GM12878 (cell line): Measurements from ENCODE around the gene CCDC169. TPM values are rescaled to one million over a fixed set of nuclear protein-coding genes. Genes with fewer than 3 reads are reported as not detected.

ENCODE experiments used
- ATAC-seq: fragments of 200-7000 bp; cut with Tn5 transposase; 3 replicates; pipeline ENCODE4 v1.9.1; 2020; ENCODE audit warnings: mild to moderate bottlenecking, moderate library complexity
- BruUV-seq: library from RNA; stranded (reverse); fragments of 400-500 nt; replicated peaks from 2 replicates; lab custom pipeline; 2021; lab: Mats Ljungman, UMichigan
- CTCF ChIA-PET: fragments of 300-600 bp; sonication (Branson Sonifier 250); formaldehyde crosslinking; extraction: SDS; loops from one replicate; lab custom pipeline; 2021; ENCODE audit warnings: inconsistent platforms; lab: Yijun Ruan, JAX
- POLR2A ChIA-PET: fragments of 350-600 bp; formaldehyde crosslinking; extraction: SDS; loops from one replicate; lab custom pipeline; 2021; ENCODE audit warnings: inconsistent platforms; lab: Charles Lee
- RAD21 ChIA-PET: fragments of 300-600 bp; sonication (Branson Sonifier 250); formaldehyde crosslinking; loops from one replicate; lab custom pipeline; 2023; ENCODE audit warnings: antibody characterized with exemption; ENCODE audit not compliant: unreplicated experiment; lab: Charles Lee
- SMC1A ChIA-PET: fragments of 300-600 bp; sonication (Branson Sonifier 250); formaldehyde crosslinking; loops from one replicate; lab custom pipeline; 2023; ENCODE audit not compliant: unreplicated experiment, uncharacterized antibody; lab: Charles Lee
- DNase-seq: peaks from one replicate; pipeline ENCODE4 v3.0.0-alpha.2; 2011; ENCODE audit warnings: low read depth, low spot score
- FAIRE-seq: peaks from 3 replicates; lab custom pipeline; 2011; peaks lifted over from hg19 to GRCh38; lab: Jason Lieb, UNC
- H2AFZ ChIP-seq: 2 replicates; pipeline ENCODE4 v1.6.0; 2011; ENCODE audit warnings: low read depth, low read length, control low read depth; ENCODE audit not compliant: control insufficient read depth
- H3K27ac ChIP-seq: 2 replicates; pipeline ENCODE4 v1.5.1; 2011; ENCODE audit warnings: control low read depth; ENCODE audit not compliant: control insufficient read depth, insufficient read depth
- H3K27me3 ChIP-seq, 2 experiments: replicated peaks in 1 of 2; 2 replicates each; pipeline versions ENCODE4 v1.6.0 to v1.6.1; 2011; ENCODE audit warnings: low read length in 1 of 2; ENCODE audit not compliant: control insufficient read depth in 2 of 2, insufficient read depth in 2 of 2
- H3K36me3 ChIP-seq, 2 experiments: 2 replicates each; pipeline ENCODE4 v1.5.1; 2011; ENCODE audit warnings: low read length in 1 of 2; ENCODE audit not compliant: control insufficient read depth in 2 of 2, insufficient read depth in 2 of 2
- H3K4me1 ChIP-seq: 2 replicates; pipeline ENCODE4 v1.6.1; 2011; ENCODE audit warnings: mild to moderate bottlenecking, low read length, moderate library complexity, mixed read lengths; ENCODE audit not compliant: control insufficient read depth, insufficient read depth
- H3K4me2 ChIP-seq: 2 replicates; pipeline ENCODE4 v1.6.0; 2011; ENCODE audit warnings: control low read depth; ENCODE audit not compliant: control insufficient read depth, insufficient read depth
- H3K4me3 ChIP-seq: fragments of 200-600 bp; sonication (generic); 2 replicates; pipeline ENCODE4 v1.5.1; 2016
- H3K79me2 ChIP-seq: 2 replicates; pipeline ENCODE4 v1.6.0; 2011; ENCODE audit warnings: low read length; ENCODE audit not compliant: control insufficient read depth, insufficient read depth
- H3K9ac ChIP-seq: 2 replicates; pipeline ENCODE4 v1.8.0; 2011; ENCODE audit warnings: low read length, control low read depth, mixed read lengths; ENCODE audit not compliant: control insufficient read depth, insufficient read depth
- H3K9me3 ChIP-seq: replicated peaks from 3 replicates; pipeline ENCODE4 v1.5.1; 2011; ENCODE audit warnings: mild to moderate bottlenecking, low read length; ENCODE audit not compliant: control insufficient read depth, insufficient read depth
- H4K20me1 ChIP-seq: 2 replicates; pipeline ENCODE4 v1.6.0; 2011; ENCODE audit not compliant: control insufficient read depth, insufficient read depth
- ATF7 ChIP-seq: fragments of 450-650 bp; IDR thresholded peaks from 2 replicates; pipeline ENCODE4 v1.6.1; 2016; ENCODE audit warnings: low read depth, mild to moderate bottlenecking
- CHD2 ChIP-seq: IDR thresholded peaks from 2 replicates; pipeline ENCODE4 v1.6.1; 2011; ENCODE audit warnings: low read depth, low read length, improper control_type of control experiment, borderline replicate concordance
- JUNB ChIP-seq: IDR thresholded peaks from 2 replicates; pipeline ENCODE4 v1.6.1; 2016; ENCODE audit warnings: antibody characterized with exemption, mild to moderate bottlenecking
- MEF2B ChIP-seq: fragments of 450-650 bp; IDR thresholded peaks from 2 replicates; pipeline ENCODE4 v1.6.1; 2018; ENCODE audit warnings: mild to moderate bottlenecking, moderate library complexity; ENCODE audit not compliant: partially characterized antibody, poor library complexity, severe bottlenecking
- POLR2A ChIP-seq: IDR thresholded peaks from 2 replicates; pipeline ENCODE4 v1.6.1; 2011; ENCODE audit warnings: low read depth, mild to moderate bottlenecking, low read length
- RFX5 ChIP-seq: IDR thresholded peaks from 2 replicates; pipeline ENCODE4 v1.6.1; 2011; ENCODE audit warnings: low read depth, low read length, improper control_type of control experiment
- WGBS: methylation state at CpG from one replicate; pipeline ENCODE4 v1.1.6; 2016; ENCODE audit warnings: low lambda C conversion rate; ENCODE audit not compliant: insufficient replicate concordance, insufficient coverage; ENCODE audit errors: missing lambda C conversion rate; 5-methylcytosine and 5-hydroxymethylcytosine counted together
- in situ Hi-C: fragments of 300-500 bp; cut with MboI; formaldehyde crosslinking; loops from 9 replicates; pipeline ENCODE4 v1.14.3; 2018; ENCODE audit warnings: mixed read lengths
- intact Hi-C: fragments of 100-400 bp; cut with micrococcal nuclease; formaldehyde crosslinking; loops from one replicate; pipeline ENCODE4 v1.14.2; 2022; ENCODE audit not compliant: unreplicated experiment
- polyA plus RNA-seq, 11 experiments: library from polyadenylated mRNA; depleted of rRNA in 4 of 11; unstranded in 6 of 11; stranded (reverse) in 5 of 11; fragments of >200 nt; fragmentation: Nextera tagmentation in 4 of 11; fragmentation: Illumina TruSeq in 1 of 11; extraction: Ambion mirVana in 4 of 11; extraction: Trizol in 1 of 11; gene quantifications; 1 replicate in 1 of 11; 2 replicates in 10 of 11; pipeline versions ENCODE4 v1.2.1 to v1.2.3, GENCODE V29; 2011 to 2016; ENCODE audit warnings: inconsistent platforms in 2 of 11, missing spikeins in 2 of 11, low read depth in 1 of 11
- total RNA-seq, 4 experiments: library from RNA; depleted of rRNA in 3 of 4; stranded (reverse); fragments of >200 nt in 3 of 4; fragmentation: Illumina TruSeq in 1 of 4; extraction: Trizol in 1 of 4; gene quantifications; 2 replicates each; pipeline versions ENCODE4 v1.2.1 to v1.2.3, GENCODE V29; 2013 to 2021

Gene CCDC169
- total and polyA plus RNA-seq, 10 of the 15 experiments (the other 5 are each of a cell fraction or from before 2014, with no cell fraction given), result 0.13 to 1.4 (median 0.24) TPM; not detected in 4

GRCh38 chr13:36339600-36340155 is 42.1 kb upstream of the CCDC169 start:
- Histone ChIP-seq H3K27me3 (no peaks in the 10 kb centered on the region), H4K20me1 (no peaks in the 10 kb centered on the region), H3K36me3 (no peaks in the 10 kb centered on the region; a peak in 1 of 4 replicates), H3K9me3 (no peaks in the 10 kb centered on the region), H3K79me2 (no peaks in the 10 kb centered on the region; the same call in 1 of the 2 replicates), H2AFZ (no peak overlapping the region), H3K4me1 (no peaks in the 10 kb centered on the region), H3K4me2 (no peak overlapping the region), H3K27ac (no peak overlapping the region), H3K9ac (no peak overlapping the region), H3K4me3 (no peak overlapping the region)
- ChIA-PET POLR2A (no interaction called here), SMC1A (interaction anchor here (0.7 to 1.5 kb wide), 3 partner anchors 9 to 394 kb away, joined by 3 to 4 read pairs (median 3); no protein-coding TSS in a partner anchor), CTCF (interaction anchor here (0.8 to 2.3 kb wide), 3 partner anchors 12 to 57 kb away, joined by 3 to 6 read pairs (median 4); no protein-coding TSS in a partner anchor), RAD21 (no interaction called here)
- FAIRE-seq (no peak), ATAC-seq (no peak), DNase-seq (no peak)
- WGBS, result 98% methylated on average over 3 of the region's 4 CpGs
- no TSS peak for BruUV-seq
- TF ChIP-seq RFX5, result no peak
- intact Hi-C loops (no loop called here), in situ Hi-C loops (no loop called here)

DNA sequence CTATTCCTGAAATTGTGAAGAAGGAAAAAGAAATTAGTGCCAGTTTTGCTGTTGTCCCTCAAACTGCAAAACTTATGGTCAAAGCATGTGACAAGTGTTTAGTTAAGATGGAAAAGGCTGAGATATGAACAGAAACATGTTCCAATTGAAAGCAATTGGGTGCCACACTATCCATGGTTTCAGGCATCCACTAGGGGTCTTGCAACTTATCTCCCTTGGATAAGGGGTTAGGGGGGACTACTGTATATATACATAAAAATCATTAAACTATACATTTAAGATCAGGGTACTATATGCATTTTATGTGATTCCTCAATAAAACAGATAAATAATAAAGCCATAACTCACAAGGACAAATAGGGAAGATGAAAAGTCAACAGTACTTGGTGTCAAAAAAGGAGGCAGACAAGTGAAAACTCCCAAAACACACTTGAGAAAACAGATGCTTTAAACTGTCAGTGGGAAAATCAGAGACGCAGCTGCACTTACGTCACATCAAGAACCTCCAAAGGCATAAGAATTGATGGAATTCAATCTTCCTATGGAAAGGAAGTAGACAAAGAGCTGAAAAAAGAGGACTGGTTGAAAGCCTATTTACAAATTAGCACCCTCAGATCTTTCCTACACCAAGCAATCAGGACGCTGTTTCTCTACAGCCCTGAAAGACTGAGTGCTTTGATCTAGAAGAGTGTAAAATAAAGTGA is 40.5 kb upstream of the CCDC169 start:
- ChIA-PET RAD21 (no interaction called here), SMC1A (no interaction called here), POLR2A (interaction anchor here (0.6 kb wide), 1 partner anchor 34 kb away, joined by 5 read pairs; no protein-coding TSS in a partner anchor), CTCF (no interaction called here)
- no peak for FAIRE-seq
- Histone ChIP-seq H3K4me2 (no peak overlapping the region), H3K36me3 (no peaks in the 10 kb centered on the region; a peak in 1 of 4 replicates), H4K20me1 (no peaks in the 10 kb centered on the region), H2AFZ (no peak overlapping the region), H3K9ac (no peak overlapping the region), H3K4me3 (no peak overlapping the region), H3K4me1 (no peaks in the 10 kb centered on the region), H3K79me2 (no peaks in the 10 kb centered on the region), H3K27ac (no peak overlapping the region), H3K27me3 (no peaks in the 10 kb centered on the region), H3K9me3 (no peaks in the 10 kb centered on the region)
- no peak for DNase-seq
- WGBS, result 79% methylated on average over 3 of the region's 3 CpGs
- ATAC-seq, result no peak
- intact Hi-C loops (no loop called here), in situ Hi-C loops (no loop called here)
- no TSS peak for BruUV-seq
- TF ChIP-seq ATF7, result no peak
- no peak for TF ChIP-seq CHD2
- no peak for TF ChIP-seq JUNB
- TF ChIP-seq MEF2B, result no peak
- no peak for TF ChIP-seq POLR2A
